ENCODE measurements around the gene KRTAP4-12.
"Not testable (repeated sequence)": the region's sequence is repeated elsewhere in the genome, so short reads cannot be mapped to it uniquely, and the experiment has no call there.

Gene KRTAP4-12

GRCh38 chr17:41123991-41124371 lies at the start of gene KRTAP4-12:
TSS of gene KRTAP4-12 (minus strand) at chr17:41124182. CDS start at chr17:41124122, 60 bp downstream.
- DNase-seq: not testable (repeated sequence)

GRCh38 chr17:41171886-41172285 lies 47.9 kb upstream of the KRTAP4-12 start:
- DNase-seq: no peak

GRCh38 chr17:41168121-41168520 lies 44.1 kb upstream of the KRTAP4-12 start, which contains the start of gene KRTAP4-3:
TSS of gene KRTAP4-3 (minus strand) at chr17:41168221. CDS start at chr17:41168172, 49 bp downstream.
- no peak for DNase-seq

- DNase-seq: no peak
Measured at GRCh38 chr17:41167561-41167960, 43.6 kb upstream of the KRTAP4-12 start.

GRCh38 chr17:41163828-41164227 lies 39.8 kb upstream of the KRTAP4-12 start:
- no peak for DNase-seq

- no peak for DNase-seq
Measured at GRCh38 chr17:41160648-41161047, 36.7 kb upstream of the KRTAP4-12 start, which contains the start of gene KRTAP4-4. TSS of gene KRTAP4-4 (minus strand) at chr17:41160748. CDS start at chr17:41160691, 57 bp downstream.

- not testable (repeated sequence) for DNase-seq
Measured at GRCh38 chr17:41160190-41160589, 36.2 kb upstream of the KRTAP4-12 start.

GRCh38 chr17:41153856-41154255 lies 29.9 kb upstream of the KRTAP4-12 start:
- no peak for DNase-seq

GRCh38 chr17:41151525-41151924 lies 27.5 kb upstream of the KRTAP4-12 start:
- no peak for DNase-seq

- DNase-seq: no peak
Measured at GRCh38 chr17:41150026-41150425, 26.0 kb upstream of the KRTAP4-12 start.

- no peak for DNase-seq
Measured at GRCh38 chr17:41149652-41149985, 25.6 kb upstream of the KRTAP4-12 start, which contains the start of gene KRTAP4-5. TSS of gene KRTAP4-5 (minus strand) at chr17:41149825. CDS start at chr17:41149767, 58 bp downstream.

GRCh38 chr17:41148971-41149651 lies 25.1 kb upstream of the KRTAP4-12 start:
- not testable (repeated sequence) for DNase-seq

GRCh38 chr17:41147531-41148204 lies 23.7 kb upstream of the KRTAP4-12 start:
- no peak for DNase-seq

GRCh38 chr17:41145261-41145660 lies 21.3 kb upstream of the KRTAP4-12 start:
- DNase-seq: no peak

- no peak for DNase-seq
Measured at GRCh38 chr17:41144846-41145245, 20.9 kb upstream of the KRTAP4-12 start.

- no peak for DNase-seq
Measured at GRCh38 chr17:41141361-41141760, 17.4 kb upstream of the KRTAP4-12 start.

- DNase-seq: no peak
Measured at GRCh38 chr17:41140360-41141131, 16.6 kb upstream of the KRTAP4-12 start, which contains the start of gene KRTAP4-6. TSS of gene KRTAP4-6 (minus strand) at chr17:41140544. CDS start at chr17:41140487, 57 bp downstream.

- DNase-seq: not testable (repeated sequence)
Measured at GRCh38 chr17:41139865-41140264, 15.9 kb upstream of the KRTAP4-12 start.

- no peak for DNase-seq
Measured at GRCh38 chr17:41133880-41134735, 10.1 kb upstream of the KRTAP4-12 start.

- no peak for DNase-seq
Measured at GRCh38 chr17:41131979-41132378, 8.0 kb upstream of the KRTAP4-12 start.

GRCh38 chr17:41127371-41127770 lies 3.4 kb upstream of the KRTAP4-12 start:
- DNase-seq: no peak

- no peak for DNase-seq
Measured at GRCh38 chr17:41126412-41126811, 2.4 kb upstream of the KRTAP4-12 start.

All from bone marrow (tissue), 2 donors.